A172 (cell line): ENCODE measurements around the gene SLC7A11. TPM values are rescaled to one million over a fixed set of nuclear protein-coding genes. Genes with fewer than 3 reads are reported as not detected.
A peak's percentile ranks its signal among the peaks of the same experiment; 100 is the strongest.

Experiments used
- DNase-seq: peaks from one replicate; pipeline ENCODE4 v3.0.0-alpha.2; 2015; ENCODE audit warnings: low spot score
- total RNA-seq: library from RNA; depleted of rRNA; stranded (reverse); fragments of >200 nt; shearing (Covaris generic); gene quantifications from 2 replicates; pipeline ENCODE4 v1.2.3, GENCODE V29; 2014; rRNA removed

SLC7A11 gene
- 23.8 and 61.0 TPM in 2 replicates for total RNA-seq

- peak; percentile 95 for DNase-seq
Measured at GRCh38 chr4:138242076-138242833, at the start of gene SLC7A11. Gene SLC7A11, minus strand, starts transcription at chr4:138242349. Its CDS starts 280 bp downstream, at chr4:138242069.

GRCh38 chr4:138291431-138291830, 49.3 kb upstream of the SLC7A11 start:
- no peak for DNase-seq

DNA sequence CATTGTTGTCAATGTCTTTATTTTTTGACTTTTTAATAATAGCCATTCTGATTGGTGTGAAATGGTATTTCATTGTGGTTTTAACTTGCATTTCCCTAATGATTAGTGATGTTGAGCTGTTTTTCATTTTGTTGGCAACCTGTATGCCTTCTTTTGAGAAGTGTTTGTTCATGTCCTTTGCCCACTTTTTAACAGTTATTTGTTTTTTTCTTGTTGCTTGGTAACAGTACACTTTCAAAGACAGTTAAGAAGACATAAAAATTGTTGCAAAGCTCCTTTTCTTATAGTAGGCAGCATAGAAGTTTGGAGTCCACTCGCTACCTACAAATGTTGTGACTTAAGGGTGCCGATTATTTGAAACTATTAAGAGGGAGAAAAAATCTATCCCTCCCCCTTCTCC, 48.7 kb upstream of the SLC7A11 start:
- DNase-seq = no peak

GRCh38 chr4:138279286-138279685, 37.1 kb upstream of the SLC7A11 start:
- DNase-seq = no peak

GRCh38 chr4:138277133-138277532, 35.0 kb upstream of the SLC7A11 start:
- no peak for DNase-seq

DNA sequence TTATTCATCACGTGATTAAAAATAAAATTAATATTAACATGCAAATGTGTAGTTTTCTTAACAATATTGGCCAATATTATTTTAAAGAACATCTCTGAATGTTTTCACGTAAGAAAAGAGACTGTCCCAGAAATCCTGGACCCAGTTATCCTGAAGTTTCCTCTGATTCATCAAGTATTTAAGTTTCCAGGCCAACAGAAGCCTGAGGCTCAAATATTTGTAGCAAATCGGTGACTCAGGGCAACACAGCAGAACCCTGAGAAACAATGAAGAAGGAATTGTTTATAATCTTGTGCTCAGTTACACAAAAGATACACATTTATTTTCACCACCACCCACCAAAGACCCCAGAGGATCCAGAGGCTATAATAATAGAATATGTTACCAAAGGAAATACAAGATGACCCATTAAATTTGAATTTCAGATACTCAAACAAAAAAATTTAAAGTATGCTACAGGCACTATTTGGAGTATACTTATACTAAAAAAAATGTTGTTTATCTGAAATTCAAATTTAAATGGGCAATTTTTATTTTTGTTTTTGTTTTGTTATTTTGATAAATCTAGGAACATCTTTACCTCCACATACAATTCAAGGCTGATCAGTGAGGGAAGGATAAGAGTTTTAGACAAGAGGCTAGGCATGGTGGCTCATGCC, 33.9 kb upstream of the SLC7A11 start:
- peak; percentile 29 for DNase-seq

GRCh38 chr4:138275216-138275615, 33.1 kb upstream of the SLC7A11 start:
- DNase-seq = no peak

GRCh38 chr4:138269175-138269574, 27.0 kb upstream of the SLC7A11 start:
- DNase-seq = no peak

GRCh38 chr4:138267835-138268234, 25.7 kb upstream of the SLC7A11 start:
- DNase-seq = no peak

GRCh38 chr4:138266948-138267347, 24.8 kb upstream of the SLC7A11 start:
- DNase-seq = no peak

DNA sequence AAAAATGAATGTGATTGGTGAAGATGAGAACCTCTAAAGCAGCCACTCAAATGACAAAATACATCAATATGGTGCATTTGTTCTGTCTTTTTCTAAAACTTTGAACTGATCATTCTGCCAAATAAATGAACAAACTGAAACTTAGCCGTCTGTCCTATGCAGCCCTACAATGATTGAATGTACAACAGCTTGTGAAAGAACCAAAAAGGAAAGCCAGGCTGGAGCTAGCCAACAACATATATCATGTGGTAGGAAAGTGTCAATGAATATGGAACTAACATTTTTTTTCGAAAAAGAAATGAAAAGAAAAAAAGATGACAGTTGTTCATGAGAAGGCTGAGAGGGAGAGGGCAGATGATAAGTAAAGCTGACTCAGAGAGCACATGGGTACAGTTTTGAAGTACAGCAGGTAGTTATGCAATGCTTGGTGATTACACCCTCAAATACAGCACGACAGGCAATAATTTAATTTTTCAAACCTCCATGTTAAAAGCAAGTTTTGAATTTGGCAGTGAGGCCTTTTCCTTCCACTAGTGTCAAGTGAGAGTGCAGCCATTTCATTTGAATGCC, 21.2 kb upstream of the SLC7A11 start:
- no peak for DNase-seq

DNA sequence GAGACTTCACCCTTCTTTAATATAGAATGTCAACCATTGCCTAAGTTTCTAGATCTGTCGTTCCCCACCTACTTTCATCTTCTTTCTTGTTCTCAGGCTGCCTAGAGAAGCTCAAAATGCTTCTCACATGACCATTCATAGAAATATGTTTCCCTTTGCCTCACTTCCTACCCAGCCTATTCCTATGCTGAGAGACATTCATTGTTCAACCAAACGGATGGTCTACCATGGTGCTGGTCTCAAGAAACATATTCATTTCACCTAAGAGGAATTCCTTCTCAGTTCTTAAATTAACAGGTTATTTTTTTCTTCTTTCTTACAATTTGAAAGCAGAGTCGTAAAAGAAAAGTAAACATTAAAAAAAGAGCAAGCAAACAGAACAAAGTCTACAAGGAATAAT, 20.3 kb upstream of the SLC7A11 start:
- no peak for DNase-seq

GRCh38 chr4:138262030-138262429, 19.9 kb upstream of the SLC7A11 start:
- no peak for DNase-seq

DNA sequence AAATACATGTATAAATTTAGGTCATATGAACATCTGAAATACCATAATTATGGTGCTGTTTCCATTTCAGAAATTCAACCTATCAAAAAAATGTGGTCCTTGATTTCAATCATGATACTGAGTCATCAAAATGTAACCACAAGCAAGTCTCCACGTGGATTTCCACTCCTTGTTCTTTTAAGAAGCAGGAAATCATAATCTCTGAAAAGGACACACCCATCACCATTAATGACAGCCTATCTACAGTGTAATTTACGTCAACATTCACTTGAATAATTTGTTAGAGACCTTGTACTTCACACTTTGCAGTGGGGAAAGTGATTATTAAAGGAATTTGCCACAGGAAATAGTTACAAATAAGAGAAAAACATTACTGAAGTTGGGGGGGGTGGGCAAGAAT, 17.7 kb upstream of the SLC7A11 start:
- DNase-seq = peak; percentile 78

- no peak for DNase-seq
Measured at GRCh38 chr4:138259271-138259670, 17.1 kb upstream of the SLC7A11 start.

- DNase-seq = no peak
Measured at GRCh38 chr4:138256608-138257007, 14.5 kb upstream of the SLC7A11 start.

DNA sequence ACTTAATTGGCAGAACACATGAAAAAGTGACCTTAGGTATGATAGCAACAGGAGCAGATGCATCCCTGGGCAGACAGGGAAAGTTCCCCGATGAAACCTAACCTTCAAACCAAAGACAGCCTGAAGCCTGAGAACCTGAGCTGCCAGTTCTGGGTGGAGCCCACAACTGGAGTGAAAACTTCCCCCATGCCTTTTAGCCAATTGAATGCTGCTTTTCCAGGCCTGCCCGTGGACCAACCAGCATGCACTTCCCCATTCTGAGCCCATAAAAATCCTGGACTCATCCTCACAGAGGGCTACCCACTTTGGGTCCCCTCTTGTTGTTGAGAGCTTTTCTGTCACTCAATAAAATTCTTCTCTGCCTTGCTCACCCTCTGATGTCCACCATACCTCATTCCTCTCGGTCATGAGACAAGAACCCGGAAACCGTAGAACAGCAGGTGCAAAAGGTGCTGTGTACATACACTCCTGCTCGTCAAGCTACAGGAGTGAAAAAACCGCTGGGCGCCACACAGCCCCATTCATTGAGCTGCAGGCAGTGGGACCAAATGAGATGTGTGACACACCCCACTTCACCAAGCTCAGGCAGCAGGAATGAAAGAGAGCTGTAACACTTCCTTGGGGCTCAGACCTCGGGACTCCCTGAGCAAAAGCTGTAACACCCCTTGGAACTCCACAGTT, 13.9 kb upstream of the SLC7A11 start:
- DNase-seq = no peak

- no peak for DNase-seq
Measured at GRCh38 chr4:138252551-138252950, 10.4 kb upstream of the SLC7A11 start.

DNA sequence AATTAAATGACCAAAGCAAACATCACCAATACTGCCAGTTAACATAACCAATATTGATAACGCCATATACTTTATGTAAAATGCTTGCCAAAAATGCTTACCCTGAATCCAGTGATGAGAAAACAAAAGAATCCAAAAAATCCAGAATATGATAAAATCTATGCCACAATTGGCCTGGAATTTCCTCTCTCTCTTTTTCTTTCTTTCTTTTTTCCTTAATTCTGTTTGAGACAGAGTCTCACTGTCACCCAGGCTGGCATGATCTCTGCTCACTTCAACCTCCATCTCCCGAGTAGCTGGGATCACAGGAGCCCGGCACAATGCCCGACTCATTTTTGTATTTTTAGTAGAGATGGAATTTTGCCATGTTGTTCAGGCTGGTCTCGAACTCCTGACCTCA, 9.8 kb upstream of the SLC7A11 start:
- DNase-seq = no peak

DNA sequence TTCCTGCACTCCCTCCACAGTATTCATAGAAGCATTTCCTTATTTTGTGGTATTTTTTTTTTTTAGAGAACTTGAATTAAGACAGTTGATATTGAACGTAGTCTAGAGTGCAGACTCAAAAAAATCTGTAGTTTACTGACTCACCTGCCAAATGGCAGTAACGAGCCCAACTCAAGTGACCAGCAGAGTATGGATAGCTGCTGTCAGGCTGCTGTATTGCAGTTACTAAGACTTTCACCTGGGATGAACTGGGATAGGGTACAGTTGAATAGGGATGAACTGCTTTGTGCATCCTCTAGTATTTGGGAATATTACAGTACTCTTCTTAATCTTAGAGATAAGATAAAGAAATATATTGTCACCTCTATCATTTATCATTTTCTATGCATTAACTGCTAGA, 7.0 kb upstream of the SLC7A11 start:
- DNase-seq = no peak

- DNase-seq = no peak
Measured at GRCh38 chr4:138248058-138248457, 5.9 kb upstream of the SLC7A11 start.

- DNase-seq = no peak
Measured at GRCh38 chr4:138247643-138248042, 5.5 kb upstream of the SLC7A11 start.
